Lung (tissue), 12 donors: ENCODE measurements around the gene NDUFS3. TPM values are rescaled to one million over a fixed set of nuclear protein-coding genes. Genes with fewer than 3 reads are reported as not detected.

ENCODE experiments used
- ATAC-seq: fragments of 200-7000 bp; cut with Tn5 transposase; one replicate; pipeline ENCODE4 v1.9.1; 2020; ENCODE audit warnings: moderate number of reproducible peaks; ENCODE audit not compliant: insufficient read depth, low FRiP score
- DNase-seq, 3 donors: peaks; one replicate each; pipeline ENCODE4 v3.0.0-alpha.2; 2013 to 2017
- H3K27ac ChIP-seq, 2 donors: one replicate each; pipeline ENCODE4 v1.5.1; 2013; ENCODE audit warnings: mild to moderate bottlenecking in 2 of 2, moderate library complexity in 2 of 2, control low read depth in 1 of 2, inconsistent platforms in 1 of 2, low read depth in 1 of 2, low read length in 1 of 2
- H3K27me3 ChIP-seq, 3 donors: one replicate each; pipeline ENCODE4 v1.5.1; 2013; ENCODE audit warnings: low read length in 2 of 3; ENCODE audit not compliant: control insufficient read depth in 3 of 3, insufficient read depth in 3 of 3
- H3K36me3 ChIP-seq, 4 donors: one replicate each; pipeline ENCODE4 v1.5.1; 2013; ENCODE audit warnings: low read length in 4 of 4, mild to moderate bottlenecking in 1 of 4, moderate library complexity in 1 of 4; ENCODE audit not compliant: control insufficient read depth in 4 of 4, insufficient read depth in 4 of 4
- H3K4me1 ChIP-seq, 5 donors: one replicate each; pipeline ENCODE4 v1.5.1; 2013; ENCODE audit warnings: low read length in 5 of 5, mild to moderate bottlenecking in 2 of 5, moderate library complexity in 1 of 5; ENCODE audit not compliant: control insufficient read depth in 5 of 5, insufficient read depth in 5 of 5
- H3K4me3 ChIP-seq: one replicate; pipeline ENCODE4 v1.5.1; 2013; ENCODE audit warnings: mild to moderate bottlenecking, control low read depth, moderate library complexity
- H3K9ac ChIP-seq, 2 donors: one replicate each; pipeline ENCODE4 v1.5.1; 2013; ENCODE audit warnings: low read length in 2 of 2, control low read depth in 1 of 2; ENCODE audit not compliant: insufficient read depth in 1 of 2
- H3K9me3 ChIP-seq, 4 donors: one replicate each; pipeline ENCODE4 v1.5.1; 2013; ENCODE audit warnings: low read length in 3 of 4, mild to moderate bottlenecking in 1 of 4, moderate library complexity in 1 of 4; ENCODE audit not compliant: control insufficient read depth in 4 of 4, insufficient read depth in 3 of 4
- WGBS, 2 donors: extraction: QIAGEN DNeasy Blood & Tissue Kit; methylation state at CpG; one replicate each; pipeline ENCODE4 v1.1.7; 2013; 5-methylcytosine and 5-hydroxymethylcytosine counted together
- polyA plus RNA-seq, 2 donors: library from polyadenylated mRNA; stranded (reverse); fragments of 200-250 nt; gene quantifications; one replicate each; pipeline ENCODE4 v1.2.1, GENCODE V29; 2013
- total RNA-seq, 2 donors: library from RNA; depleted of rRNA in 1 of 2; stranded (reverse); fragments of >200 nt in 1 of 2; gene quantifications; one replicate each; pipeline ENCODE4 v1.2.1, GENCODE V29; 2014 to 2021
- TF ChIP-seq, protein P1 (sequence below): IDR thresholded peaks from 2 replicates; pipeline ENCODE4 v1.5.1; 2012; ENCODE audit warnings: mild to moderate bottlenecking; ENCODE audit errors: control extremely low read depth, extremely low read depth
- donor health status: control.
- donor health status: control.
- donor health status: Bipolar disorder and iron deficiency.
- donor health status: healthy.
- donor health status: DM: yes; HTN: yes; CAD: no.

NDUFS3 gene
- total and polyA plus RNA-seq, 4 donors = 32.2 to 168 (median 90.0) TPM

DNA sequence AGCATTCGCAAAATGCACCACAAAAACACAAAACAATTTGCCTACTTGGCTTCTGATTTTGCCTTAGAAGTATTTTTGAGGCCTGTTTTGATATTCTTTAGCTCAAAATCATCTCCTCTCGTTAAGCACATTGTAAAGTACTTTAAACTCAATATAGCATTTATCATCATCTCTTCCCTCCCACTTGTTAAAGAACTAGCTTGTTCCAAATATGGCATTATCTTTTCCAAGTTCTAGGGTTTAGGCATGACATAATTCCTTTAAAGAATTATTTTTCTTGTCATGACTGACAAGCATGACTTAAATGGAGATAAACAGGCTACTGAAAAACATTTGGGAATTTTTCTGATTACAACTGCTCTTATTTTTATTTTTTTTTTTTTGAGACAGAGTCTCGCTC is 47.2 kb upstream of the NDUFS3 start:
- 81 to 82% methylated on average over 3 of the region's 3 CpGs for WGBS, 2 donors
- H3K36me3 ChIP-seq = peaks cover 0 to 7% (median under 1%) of the 10 kb centered on the region in 4 donors
- H3K4me1 ChIP-seq = peaks cover 0 to 22% (median 5%) of the 10 kb centered on the region in 5 donors
- no peaks in the 10 kb centered on the region for H3K9me3 ChIP-seq
- H3K9ac ChIP-seq = no peak overlapping the region
- no peak for ATAC-seq
- no peak overlapping the region for H3K27ac ChIP-seq
- no peak for DNase-seq
- TF ChIP-seq, protein P1, sequence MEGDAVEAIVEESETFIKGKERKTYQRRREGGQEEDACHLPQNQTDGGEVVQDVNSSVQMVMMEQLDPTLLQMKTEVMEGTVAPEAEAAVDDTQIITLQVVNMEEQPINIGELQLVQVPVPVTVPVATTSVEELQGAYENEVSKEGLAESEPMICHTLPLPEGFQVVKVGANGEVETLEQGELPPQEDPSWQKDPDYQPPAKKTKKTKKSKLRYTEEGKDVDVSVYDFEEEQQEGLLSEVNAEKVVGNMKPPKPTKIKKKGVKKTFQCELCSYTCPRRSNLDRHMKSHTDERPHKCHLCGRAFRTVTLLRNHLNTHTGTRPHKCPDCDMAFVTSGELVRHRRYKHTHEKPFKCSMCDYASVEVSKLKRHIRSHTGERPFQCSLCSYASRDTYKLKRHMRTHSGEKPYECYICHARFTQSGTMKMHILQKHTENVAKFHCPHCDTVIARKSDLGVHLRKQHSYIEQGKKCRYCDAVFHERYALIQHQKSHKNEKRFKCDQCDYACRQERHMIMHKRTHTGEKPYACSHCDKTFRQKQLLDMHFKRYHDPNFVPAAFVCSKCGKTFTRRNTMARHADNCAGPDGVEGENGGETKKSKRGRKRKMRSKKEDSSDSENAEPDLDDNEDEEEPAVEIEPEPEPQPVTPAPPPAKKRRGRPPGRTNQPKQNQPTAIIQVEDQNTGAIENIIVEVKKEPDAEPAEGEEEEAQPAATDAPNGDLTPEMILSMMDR = no peak
- no peak overlapping the region for H3K4me3 ChIP-seq
- H3K27me3 ChIP-seq = no peaks in the 10 kb centered on the region

DNA sequence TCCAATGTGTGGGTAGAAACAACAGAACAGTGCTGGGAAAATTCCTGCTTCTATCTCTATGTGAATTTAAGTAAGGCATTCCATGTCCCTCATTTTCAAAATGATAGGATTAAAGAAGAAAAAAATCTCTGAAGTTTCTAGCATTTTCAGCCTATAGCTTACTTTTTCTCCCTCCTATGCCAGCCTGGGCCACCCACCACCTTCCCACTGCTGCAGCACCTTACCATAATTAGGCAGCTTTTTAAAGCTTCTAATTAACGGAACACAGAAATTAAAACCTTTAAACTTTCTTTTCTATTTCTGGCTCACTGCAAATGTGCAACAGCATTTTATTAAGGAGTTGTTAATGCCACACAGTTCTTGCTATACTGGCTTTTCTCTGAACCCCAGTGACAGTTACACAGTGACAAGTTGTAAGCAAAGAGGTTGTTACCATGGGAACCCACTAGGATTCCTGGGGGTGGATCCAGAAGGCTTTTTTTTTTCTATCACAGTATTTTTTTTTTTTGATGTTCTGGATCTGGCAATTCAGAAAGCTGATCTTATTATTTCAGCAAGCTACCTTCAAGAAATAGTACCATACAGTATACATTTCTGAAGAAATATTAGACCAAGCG is 46.2 kb upstream of the NDUFS3 start:
- ATAC-seq (no peak), DNase-seq (peak in 1 of 3 donors; percentile 44)
- H3K4me1 ChIP-seq = peaks cover 0 to 25% (median 5%) of the 10 kb centered on the region in 5 donors
- no peaks in the 10 kb centered on the region for H3K27me3 ChIP-seq
- no peaks in the 10 kb centered on the region for H3K9me3 ChIP-seq
- H3K4me3 ChIP-seq = no peak overlapping the region
- peaks cover 0 to 7% (median under 1%) of the 10 kb centered on the region in 4 donors for H3K36me3 ChIP-seq
- 92 to 96% methylated on average over 2 of the region's 2 CpGs for WGBS, 2 donors
- H3K27ac ChIP-seq = peak overlapping the region in 1 of 2 donors; percentile 24
- no peak overlapping the region for H3K9ac ChIP-seq
- TF ChIP-seq, protein P1 = no peak

DNA sequence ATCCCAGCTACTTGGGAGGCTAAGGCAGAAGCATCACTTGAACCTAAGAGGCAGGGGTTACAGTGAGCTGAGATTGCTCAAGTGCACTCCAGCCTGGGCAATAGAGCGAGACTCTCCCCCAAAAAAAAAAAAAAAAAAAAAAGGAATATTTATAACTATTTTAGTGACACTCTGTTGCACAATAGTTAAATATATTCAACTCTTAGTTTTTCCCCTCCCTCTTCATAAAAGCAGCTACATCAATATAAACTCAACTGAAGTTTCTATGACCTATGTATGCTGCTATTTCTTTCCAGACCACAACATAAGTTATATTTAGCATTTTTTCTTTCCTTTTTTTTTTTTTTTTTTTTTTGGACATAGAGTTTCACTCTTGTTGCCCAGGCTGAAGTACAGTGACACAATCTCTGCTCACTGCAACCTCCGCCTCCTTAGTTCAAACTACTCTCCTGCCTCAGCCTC is 45.2 kb upstream of the NDUFS3 start:
- ATAC-seq (no peak), DNase-seq (no peak)
- Histone ChIP-seq H3K9ac (no peak overlapping the region), H3K9me3 (no peaks in the 10 kb centered on the region), H3K4me1 (peaks cover 1 to 27% (median 6%) of the 10 kb centered on the region in 5 donors), H3K4me3 (no peak overlapping the region), H3K27me3 (no peaks in the 10 kb centered on the region), H3K36me3 (peaks cover 0 to 7% (median under 1%) of the 10 kb centered on the region in 4 donors), H3K27ac (no peak overlapping the region)
- TF ChIP-seq, protein P1 = no peak
- 54 to 55% methylated on average over 2 of the region's 2 CpGs for WGBS, 2 donors
